Kidney (tissue), 14 donors: ENCODE measurements around the gene ISOC2. TPM values are rescaled to one million over a fixed set of nuclear protein-coding genes. Genes with fewer than 3 reads are reported as not detected.

ENCODE experiments used
- DNase-seq, 5 donors: peaks; one replicate each; pipeline ENCODE4 v3.0.0-alpha.2; 2013 to 2020
- FAIRE-seq: peaks from 2 replicates; lab custom pipeline; 2012; peaks lifted over from hg19 to GRCh38; lab: Jason Lieb, UNC
- H3K27ac ChIP-seq, 2 donors: one replicate each; pipeline ENCODE4 v1.7.0; 2013; ENCODE audit warnings: low read depth in 2 of 2, low read length in 2 of 2, inconsistent platforms in 1 of 2
- H3K27me3 ChIP-seq: one replicate; pipeline ENCODE4 v1.7.1; 2013; ENCODE audit warnings: low read length, inconsistent platforms; ENCODE audit not compliant: control insufficient read depth, insufficient read depth
- H3K36me3 ChIP-seq, 3 donors: one replicate each; pipeline versions ENCODE4 v1.7.0 to v1.7.1; 2013; ENCODE audit warnings: low read length in 3 of 3, control low read depth in 1 of 3, inconsistent platforms in 1 of 3; ENCODE audit not compliant: insufficient read depth in 3 of 3, control insufficient read depth in 2 of 3
- H3K4me1 ChIP-seq, 3 donors: one replicate each; pipeline versions ENCODE4 v1.7.0 to v1.7.1; 2013; ENCODE audit warnings: low read length in 3 of 3, inconsistent platforms in 1 of 3, low read depth in 1 of 3; ENCODE audit not compliant: control insufficient read depth in 2 of 3, insufficient read depth in 2 of 3
- H3K4me3 ChIP-seq, 3 donors: one replicate each; pipeline versions ENCODE4 v1.7.0 to v1.8.1; 2013; ENCODE audit warnings: low read length in 3 of 3, control low read depth in 1 of 3, inconsistent platforms in 1 of 3
- H3K9ac ChIP-seq, 3 donors: one replicate each; pipeline versions ENCODE4 v1.7.0 to v1.7.1; 2013; ENCODE audit warnings: low read length in 3 of 3, control low read depth in 1 of 3, inconsistent platforms in 1 of 3
- H3K9me3 ChIP-seq, 3 donors: one replicate each; pipeline versions ENCODE4 v1.7.0 to v1.7.1; 2013; ENCODE audit warnings: low read length in 3 of 3, control low read depth in 1 of 3, inconsistent platforms in 1 of 3; ENCODE audit not compliant: control insufficient read depth in 2 of 3, insufficient read depth in 1 of 3
- intact Hi-C: fragments of 100-400 bp; cut with DNase I; formaldehyde crosslinking; loops from one replicate; pipeline ENCODE4 v1.11.1; 2022
- polyA plus RNA-seq: library from polyadenylated mRNA; stranded (reverse); fragments of 350-450 nt; fragmentation: Illumina TruSeq; extraction: RNeasy Lipid Tissue Mini Kit (QIAGEN cat#74804); gene quantifications from one replicate; pipeline ENCODE4 v1.2.3, GENCODE V29; 2014; ENCODE audit warnings: low read depth, low replicate concordance; ENCODE audit not compliant: insufficient read depth
- total RNA-seq: library from RNA; stranded (reverse); fragmentation: NEBNext Ultra II Directional; extraction: Animal tissue kit (Norgen Biotek cat#: 25700); gene quantifications from one replicate; pipeline ENCODE4 v1.2.1, GENCODE V29; 2021
- TF ChIP-seq, protein P1 (sequence below): IDR thresholded peaks from 3 replicates; pipeline ENCODE4 v1.5.1; 2012; ENCODE audit warnings: mild to moderate bottlenecking, moderate library complexity, borderline replicate concordance; ENCODE audit not compliant: insufficient read depth; ENCODE audit errors: extremely low read depth
- donor health status: control.
- donor health status: control.
- donor health status: control.
- donor health status: control.
- donor health status: control.
- donor health status: DM: yes; HTN: yes; CAD: no.
- donor health status: Normal renal cell carcinoma (clear cell type).

ISOC2 gene
- total and polyA plus RNA-seq, 2 donors from 2014 or later: 45.9 to 326 TPM

DNA sequence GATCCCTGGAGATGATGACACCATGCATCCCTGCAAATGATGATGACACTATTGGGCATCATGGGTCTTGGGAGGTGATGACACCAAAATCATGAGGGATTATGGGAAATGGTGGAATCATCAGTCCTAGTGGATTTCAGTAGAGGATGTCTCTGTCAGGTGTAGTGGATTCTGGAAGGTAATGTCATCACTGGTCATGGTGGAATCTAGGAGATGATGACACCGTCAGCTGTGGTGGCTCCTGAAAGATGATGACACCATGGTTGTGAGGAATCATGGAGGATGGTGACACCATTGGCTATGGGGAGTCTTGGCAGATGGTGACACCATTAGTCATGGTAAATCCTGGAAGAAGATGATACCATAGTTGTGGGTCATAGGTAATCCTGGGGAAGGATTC is 30.3 kb downstream of the ISOC2 start:
- H3K27ac ChIP-seq: no peak overlapping the region
- FAIRE-seq: no peak
- H3K36me3 ChIP-seq: no peaks in the 10 kb centered on the region
- H3K27me3 ChIP-seq: peaks cover 12% of the 10 kb centered on the region
- H3K4me3 ChIP-seq: no peak overlapping the region
- no peak for DNase-seq
- H3K4me1 ChIP-seq: no peaks in the 10 kb centered on the region
- H3K9ac ChIP-seq: no peak overlapping the region
- intact Hi-C loops: no loop called here
- TF ChIP-seq, protein P1, sequence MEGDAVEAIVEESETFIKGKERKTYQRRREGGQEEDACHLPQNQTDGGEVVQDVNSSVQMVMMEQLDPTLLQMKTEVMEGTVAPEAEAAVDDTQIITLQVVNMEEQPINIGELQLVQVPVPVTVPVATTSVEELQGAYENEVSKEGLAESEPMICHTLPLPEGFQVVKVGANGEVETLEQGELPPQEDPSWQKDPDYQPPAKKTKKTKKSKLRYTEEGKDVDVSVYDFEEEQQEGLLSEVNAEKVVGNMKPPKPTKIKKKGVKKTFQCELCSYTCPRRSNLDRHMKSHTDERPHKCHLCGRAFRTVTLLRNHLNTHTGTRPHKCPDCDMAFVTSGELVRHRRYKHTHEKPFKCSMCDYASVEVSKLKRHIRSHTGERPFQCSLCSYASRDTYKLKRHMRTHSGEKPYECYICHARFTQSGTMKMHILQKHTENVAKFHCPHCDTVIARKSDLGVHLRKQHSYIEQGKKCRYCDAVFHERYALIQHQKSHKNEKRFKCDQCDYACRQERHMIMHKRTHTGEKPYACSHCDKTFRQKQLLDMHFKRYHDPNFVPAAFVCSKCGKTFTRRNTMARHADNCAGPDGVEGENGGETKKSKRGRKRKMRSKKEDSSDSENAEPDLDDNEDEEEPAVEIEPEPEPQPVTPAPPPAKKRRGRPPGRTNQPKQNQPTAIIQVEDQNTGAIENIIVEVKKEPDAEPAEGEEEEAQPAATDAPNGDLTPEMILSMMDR: no peak
- H3K9me3 ChIP-seq: no peaks in the 10 kb centered on the region

DNA sequence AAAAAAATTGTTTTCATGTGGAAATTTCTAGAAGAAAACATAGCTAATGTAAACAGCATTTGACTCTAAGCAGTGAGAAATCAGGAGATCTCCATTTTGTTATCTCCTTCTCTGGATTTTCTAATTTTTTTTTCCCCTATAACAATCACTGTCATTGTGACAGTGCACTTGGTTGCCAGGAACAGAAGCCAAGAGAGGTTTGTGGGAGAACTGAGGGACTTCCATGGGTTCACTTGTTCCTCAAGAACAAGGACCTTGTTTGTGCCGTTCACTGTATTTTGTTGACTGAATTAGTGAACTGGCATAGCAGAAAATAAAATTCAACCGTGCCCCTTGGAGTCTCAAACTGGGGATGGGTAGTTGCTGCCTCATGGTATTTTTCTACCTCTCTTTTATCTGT is 35.4 kb downstream of the ISOC2 start:
- FAIRE-seq (no peak), DNase-seq (no peak)
- Histone ChIP-seq H3K9ac (no peak overlapping the region), H3K27me3 (no peaks in the 10 kb centered on the region), H3K36me3 (no peaks in the 10 kb centered on the region), H3K9me3 (no peaks in the 10 kb centered on the region), H3K4me1 (no peaks in the 10 kb centered on the region), H3K4me3 (no peak overlapping the region), H3K27ac (no peak overlapping the region)
- TF ChIP-seq, protein P1: no peak
- intact Hi-C loops: loop anchor here (10.0 kb wide), 1 partner anchor 271 kb away; the partner anchor contains the start of gene TNNI3

DNA sequence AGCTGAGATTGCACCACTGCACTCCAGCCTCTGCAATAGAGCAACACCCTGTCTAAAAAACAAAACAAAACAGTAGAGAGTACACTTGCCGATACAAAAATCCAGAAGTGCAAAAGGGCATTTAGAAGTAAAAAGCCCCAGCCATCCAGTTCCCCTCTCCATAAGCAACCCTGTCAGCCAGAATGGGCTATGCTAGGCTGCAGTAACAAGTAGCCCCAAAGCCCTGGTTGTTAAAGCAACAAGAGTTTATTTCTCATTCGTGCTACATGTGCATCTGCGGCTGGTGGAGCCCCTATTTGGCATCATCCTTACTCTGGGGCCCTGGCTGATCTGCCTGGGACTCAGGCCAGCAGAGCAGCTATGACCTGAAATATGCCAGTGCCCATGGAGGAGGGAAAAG is 36.9 kb downstream of the ISOC2 start:
- no peaks in the 10 kb centered on the region for H3K36me3 ChIP-seq
- no peak overlapping the region for H3K9ac ChIP-seq
- TF ChIP-seq, protein P1: no peak
- no peaks in the 10 kb centered on the region for H3K9me3 ChIP-seq
- H3K27me3 ChIP-seq: no peaks in the 10 kb centered on the region
- FAIRE-seq: no peak
- H3K4me3 ChIP-seq: no peak overlapping the region
- H3K4me1 ChIP-seq: no peaks in the 10 kb centered on the region
- H3K27ac ChIP-seq: no peak overlapping the region
- DNase-seq: no peak
- intact Hi-C loops: loop anchor here (10.0 kb wide), 1 partner anchor 270 kb away; the partner anchor contains the start of gene TNNI3
